Activated CD8-positive, alpha-beta memory T cell treated with anti-CD3 and anti-CD28 coated beads, Interleukin-2, amount 10 ng/mL, durations not matched to agents 7 days and 5 days (primary cell): Measurements from ENCODE around the gene VWDE. TPM values are rescaled to one million over a fixed set of nuclear protein-coding genes. Genes with fewer than 3 reads are reported as not detected.
A peak's percentile ranks its signal among the peaks of the same experiment; 100 is the strongest.
"Not testable (repeated sequence)": the region's sequence is repeated elsewhere in the genome, so short reads cannot be mapped to it uniquely, and the experiment has no call there.

Source experiments
- ATAC-seq: fragments of 150-1000 bp; cut with Tn5 transposase; one replicate; pipeline ENCODE4 v1.10.0; 2021; ENCODE audit warnings: moderate library complexity
- CTCF ChIA-PET: fragments of 350-600 bp; sonication (Branson Sonifier 250); formaldehyde crosslinking; loops from one replicate; lab custom pipeline; 2021; ENCODE audit warnings: antibody characterized with exemption; lab: Charles Lee
- DNase-seq: peaks from one replicate; pipeline ENCODE4 v3.0.0-alpha.2; 2020
- H3K27ac Mint-ChIP-seq: one replicate; pipeline ENCODE4 v1.8.0; 2021; ENCODE audit warnings: mild to moderate bottlenecking, mixed read lengths
- H3K27me3 Mint-ChIP-seq: one replicate; pipeline ENCODE4 v1.8.0; 2021; ENCODE audit warnings: mixed read lengths
- H3K36me3 Mint-ChIP-seq: one replicate; pipeline ENCODE4 v1.8.0; 2021; ENCODE audit warnings: mild to moderate bottlenecking, mixed read lengths
- H3K4me1 Mint-ChIP-seq: one replicate; pipeline ENCODE4 v1.8.0; 2021; ENCODE audit warnings: mixed read lengths
- H3K4me3 Mint-ChIP-seq: one replicate; pipeline ENCODE4 v1.8.0; 2021; ENCODE audit warnings: mild to moderate bottlenecking, moderate library complexity, mixed read lengths
- H3K9me3 Mint-ChIP-seq: one replicate; pipeline ENCODE4 v1.8.0; 2022; ENCODE audit warnings: low read depth, mixed read lengths
- total RNA-seq, 2 experiments: library from RNA; stranded (reverse); gene quantifications; one replicate each; pipeline ENCODE4 v1.2.3, GENCODE V29; 2021

Gene VWDE
- 1 to 10 TPM; 3.4 to 4.6 TPM for total RNA-seq

GRCh38 chr7:12403287-12404181, at the start of gene VWDE:
VWDE (minus strand) TSS chr7:12403865; CDS start chr7:12403716, 149 bp downstream.
- ATAC-seq (peak; percentile 93), DNase-seq (peak; percentile 77)
- Mint-ChIP-seq H3K27ac (peak within 1 kb of the TSS; percentile 84), H3K36me3 (peaks cover 2% of the 10 kb centered on the region), H3K4me1 (peaks cover 23% of the 10 kb centered on the region), H3K4me3 (peak within 1 kb of the TSS; percentile 94), H3K27me3 (peaks cover 30% of the 10 kb centered on the region), H3K9me3 (peaks cover under 1% of the 10 kb centered on the region)
- CTCF ChIA-PET = interaction anchor here (0.8 to 1.1 kb wide), 4 partner anchors 14 to 86 kb away, joined by 3 read pairs; no protein-coding TSS in a partner anchor

- H3K27ac Mint-ChIP-seq = not testable (repeated sequence)
These were observed 49.5 kb upstream of the VWDE start for GRCh38 chr7:12453136-12453535.

GRCh38 chr7:12450615-12451014, 47.0 kb upstream of the VWDE start:
- no peak for ATAC-seq
- Mint-ChIP-seq H3K4me3 (no peak overlapping the region), H3K27ac (no peak overlapping the region)

More at GRCh38 chr7:12453136-12453535, 49.5 kb upstream of the VWDE start:
- DNase-seq, CTCF ChIA-PET, H3K27me3 Mint-ChIP-seq, H3K36me3 Mint-ChIP-seq, H3K9me3 Mint-ChIP-seq, H3K4me1 Mint-ChIP-seq, ATAC-seq, H3K4me3 Mint-ChIP-seq: not testable (repeated sequence)

GRCh38 chr7:12444785-12445184, 41.1 kb upstream of the VWDE start:
- Mint-ChIP-seq H3K9me3 (no peaks in the 10 kb centered on the region), H3K4me3 (no peak overlapping the region), H3K27me3 (peaks cover 5% of the 10 kb centered on the region), H3K27ac (no peak overlapping the region), H3K4me1 (no peaks in the 10 kb centered on the region), H3K36me3 (no peaks in the 10 kb centered on the region)
- CTCF ChIA-PET = interaction anchor here (0.6 kb wide), 1 partner anchor 14 kb away, joined by 3 read pairs; no protein-coding TSS in a partner anchor
- DNase-seq = no peak
- no peak for ATAC-seq

More at GRCh38 chr7:12450615-12451014, 47.0 kb upstream of the VWDE start:
- Mint-ChIP-seq H3K4me1 (no peaks in the 10 kb centered on the region), H3K9me3 (no peaks in the 10 kb centered on the region), H3K36me3 (no peaks in the 10 kb centered on the region), H3K27me3 (peaks cover 7% of the 10 kb centered on the region)
- CTCF ChIA-PET = no interaction called here
- no peak for DNase-seq

GRCh38 chr7:12440229-12440628, 36.6 kb upstream of the VWDE start:
- Mint-ChIP-seq H3K36me3 (no peaks in the 10 kb centered on the region), H3K27me3 (peaks cover 2% of the 10 kb centered on the region), H3K4me3 (no peak overlapping the region), H3K4me1 (no peaks in the 10 kb centered on the region), H3K27ac (no peak overlapping the region), H3K9me3 (no peaks in the 10 kb centered on the region)
- no peak for ATAC-seq
- no peak for DNase-seq
- CTCF ChIA-PET = no interaction called here

GRCh38 chr7:12436896-12437535, 33.4 kb upstream of the VWDE start:
- H3K4me3 Mint-ChIP-seq = no peak overlapping the region
- CTCF ChIA-PET = interaction anchor here (0.7 to 1.5 kb wide), 3 partner anchors 22 to 59 kb away, joined by 3 to 6 read pairs (median 3); no protein-coding TSS in a partner anchor
- no peak for ATAC-seq
- H3K4me1 Mint-ChIP-seq = no peaks in the 10 kb centered on the region
- DNase-seq = no peak
- no peak overlapping the region for H3K27ac Mint-ChIP-seq
- peaks cover 2% of the 10 kb centered on the region for H3K27me3 Mint-ChIP-seq
- no peaks in the 10 kb centered on the region for H3K36me3 Mint-ChIP-seq
- H3K9me3 Mint-ChIP-seq = no peaks in the 10 kb centered on the region

- Mint-ChIP-seq H3K9me3 (no peaks in the 10 kb centered on the region), H3K27me3 (peaks cover 2% of the 10 kb centered on the region), H3K27ac (no peak overlapping the region), H3K4me3 (no peak overlapping the region), H3K36me3 (no peaks in the 10 kb centered on the region), H3K4me1 (no peaks in the 10 kb centered on the region)
- DNase-seq (no peak), ATAC-seq (no peak)
- CTCF ChIA-PET = interaction anchor here (0.7 to 1.5 kb wide), 3 partner anchors 23 to 59 kb away, joined by 3 to 6 read pairs (median 3); no protein-coding TSS in a partner anchor
These were observed 32.5 kb upstream of the VWDE start for GRCh38 chr7:12436126-12436525.

- ATAC-seq (no peak), DNase-seq (no peak)
- H3K4me3 Mint-ChIP-seq = no peak overlapping the region
- CTCF ChIA-PET = interaction anchor here (0.7 to 1.6 kb wide), 4 partner anchors 45 to 201 kb away, joined by 3 to 13 read pairs (median 4); no protein-coding TSS in a partner anchor
- H3K27ac Mint-ChIP-seq = no peak overlapping the region
- peaks cover 2% of the 10 kb centered on the region for H3K27me3 Mint-ChIP-seq
- no peaks in the 10 kb centered on the region for H3K4me1 Mint-ChIP-seq
- H3K9me3 Mint-ChIP-seq = no peaks in the 10 kb centered on the region
- H3K36me3 Mint-ChIP-seq = no peaks in the 10 kb centered on the region
These were observed 30.5 kb upstream of the VWDE start for GRCh38 chr7:12434012-12434642.

GRCh38 chr7:12431886-12432556, 28.4 kb upstream of the VWDE start:
- no peaks in the 10 kb centered on the region for H3K4me1 Mint-ChIP-seq
- CTCF ChIA-PET = no interaction called here
- H3K4me3 Mint-ChIP-seq = no peak overlapping the region
- no peaks in the 10 kb centered on the region for H3K36me3 Mint-ChIP-seq
- peaks cover 5% of the 10 kb centered on the region for H3K27me3 Mint-ChIP-seq
- ATAC-seq (no peak), DNase-seq (no peak)
- no peak overlapping the region for H3K27ac Mint-ChIP-seq
- no peaks in the 10 kb centered on the region for H3K9me3 Mint-ChIP-seq

GRCh38 chr7:12425311-12425710, 21.6 kb upstream of the VWDE start:
- Mint-ChIP-seq H3K4me1 (no peaks in the 10 kb centered on the region), H3K36me3 (no peaks in the 10 kb centered on the region), H3K4me3 (no peak overlapping the region), H3K27me3 (peaks cover 5% of the 10 kb centered on the region), H3K27ac (no peak overlapping the region), H3K9me3 (no peaks in the 10 kb centered on the region)
- no peak for DNase-seq
- ATAC-seq = no peak
- CTCF ChIA-PET = no interaction called here

- CTCF ChIA-PET = no interaction called here
- Mint-ChIP-seq H3K27ac (no peak overlapping the region), H3K36me3 (no peaks in the 10 kb centered on the region), H3K27me3 (peaks cover 3% of the 10 kb centered on the region), H3K4me3 (no peak overlapping the region), H3K4me1 (no peaks in the 10 kb centered on the region), H3K9me3 (no peaks in the 10 kb centered on the region)
- ATAC-seq (no peak), DNase-seq (no peak)
These were observed 20.5 kb upstream of the VWDE start for GRCh38 chr7:12423997-12424745.

GRCh38 chr7:12423355-12423996, 19.8 kb upstream of the VWDE start:
- Mint-ChIP-seq H3K4me3 (no peak overlapping the region), H3K9me3 (no peaks in the 10 kb centered on the region), H3K4me1 (no peaks in the 10 kb centered on the region), H3K27ac (no peak overlapping the region), H3K27me3 (no peaks in the 10 kb centered on the region), H3K36me3 (no peaks in the 10 kb centered on the region)
- CTCF ChIA-PET = no interaction called here
- no peak for ATAC-seq
- no peak for DNase-seq
